ENCODE measurements around the gene TBRG1. TPM values are rescaled to one million over a fixed set of nuclear protein-coding genes. Genes with fewer than 3 reads are reported as not detected.
"Not testable (repeated sequence)": the region's sequence is repeated elsewhere in the genome, so short reads cannot be mapped to it uniquely, and the experiment has no call there.

The TBRG1 gene
- total RNA-seq, 1 experiment from 2014 or later = 21.6 TPM

DNA sequence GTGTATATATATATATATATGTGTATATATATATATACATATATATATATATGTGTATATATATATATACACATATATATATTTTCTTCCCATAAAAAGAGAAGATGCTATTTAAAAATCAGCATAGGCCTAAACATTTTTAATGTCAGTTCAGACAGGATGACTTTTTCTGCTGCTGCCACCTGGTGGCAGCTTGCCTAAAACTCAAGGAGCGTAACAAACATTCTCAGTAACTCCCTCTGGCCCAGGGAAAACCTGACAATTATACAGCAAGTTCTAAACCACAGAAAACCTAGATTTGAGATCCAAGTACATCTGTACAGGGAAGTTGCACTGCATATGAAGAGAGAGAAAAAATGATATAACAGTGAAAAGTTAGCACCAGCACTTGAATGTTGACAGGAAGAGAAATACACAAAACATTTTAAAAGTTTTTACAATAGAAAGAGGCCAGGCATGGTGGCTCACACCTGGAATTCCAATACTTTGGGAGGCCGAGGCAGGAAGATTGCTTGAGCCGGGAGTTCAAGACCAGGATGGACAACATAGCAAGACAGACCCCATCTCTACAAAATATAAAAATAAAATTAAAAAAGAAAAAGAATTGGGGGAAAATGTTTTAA is 36.3 kb upstream of the TBRG1 start:
- no peaks in the 10 kb centered on the region for H3K36me3 ChIP-seq (ENCODE audit: insufficient read depth, low read length)
- H3K9ac ChIP-seq (ENCODE audit: low read length) = no peak overlapping the region
- H4K20me1 ChIP-seq (ENCODE audit: insufficient read depth, low read depth, low read length) = no peaks in the 10 kb centered on the region
- no peak overlapping the region for H3K4me2 ChIP-seq (ENCODE audit: low read depth, low read length, poor library complexity, severe bottlenecking)
- no peaks in the 10 kb centered on the region for H3K27me3 ChIP-seq (ENCODE audit: low read length)
- H3K4me1 ChIP-seq (ENCODE audit: low read length) = no peaks in the 10 kb centered on the region
- H3K27ac ChIP-seq (ENCODE audit: low read length) = no peak overlapping the region
- DNase-seq = peak; percentile 64
- H3K79me2 ChIP-seq (ENCODE audit: low read length) = no peaks in the 10 kb centered on the region
- no peaks in the 10 kb centered on the region for H3K9me3 ChIP-seq (ENCODE audit: low read length)
- H3K4me3 ChIP-seq (ENCODE audit: low read length) = no peak overlapping the region
- H3K9me2 ChIP-seq (replicated peaks; ENCODE audit: insufficient read depth, low read length) = no peaks in the 10 kb centered on the region
- H2AFZ ChIP-seq (ENCODE audit: low read length) = no peak overlapping the region

DNA sequence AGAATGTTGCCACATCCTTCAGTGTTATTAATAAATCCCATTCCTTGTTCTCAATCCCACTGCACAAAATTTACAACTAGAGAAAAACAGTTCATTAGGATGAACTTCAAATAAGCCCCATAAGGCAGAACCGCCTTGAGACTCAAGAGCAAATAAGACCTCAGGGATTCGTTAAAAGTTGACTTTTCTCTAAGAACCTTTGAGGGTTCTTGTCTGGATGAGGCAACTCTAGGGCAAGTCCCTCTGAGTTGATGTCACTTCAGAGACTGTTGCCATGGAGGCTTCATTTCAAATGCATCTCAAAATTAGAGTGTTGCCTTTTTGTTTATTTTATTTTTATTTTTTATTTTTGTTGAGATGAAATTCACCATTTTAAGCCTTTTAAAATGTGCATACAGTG is 31.2 kb upstream of the TBRG1 start:
- no peak for DNase-seq
- Histone ChIP-seq H2AFZ (ENCODE audit: low read length) (no peak overlapping the region), H3K27me3 (ENCODE audit: low read length) (no peaks in the 10 kb centered on the region), H3K9ac (ENCODE audit: low read length) (no peak overlapping the region), H3K4me2 (ENCODE audit: low read depth, low read length, poor library complexity, severe bottlenecking) (no peak overlapping the region), H3K27ac (ENCODE audit: low read length) (no peak overlapping the region), H4K20me1 (ENCODE audit: insufficient read depth, low read depth, low read length) (no peaks in the 10 kb centered on the region), H3K9me3 (ENCODE audit: low read length) (no peaks in the 10 kb centered on the region), H3K4me1 (ENCODE audit: low read length) (no peaks in the 10 kb centered on the region), H3K79me2 (ENCODE audit: low read length) (no peaks in the 10 kb centered on the region), H3K4me3 (ENCODE audit: low read length) (no peak overlapping the region), H3K36me3 (ENCODE audit: insufficient read depth, low read length) (no peaks in the 10 kb centered on the region), H3K9me2 (replicated peaks; ENCODE audit: insufficient read depth, low read length) (no peaks in the 10 kb centered on the region)

DNA sequence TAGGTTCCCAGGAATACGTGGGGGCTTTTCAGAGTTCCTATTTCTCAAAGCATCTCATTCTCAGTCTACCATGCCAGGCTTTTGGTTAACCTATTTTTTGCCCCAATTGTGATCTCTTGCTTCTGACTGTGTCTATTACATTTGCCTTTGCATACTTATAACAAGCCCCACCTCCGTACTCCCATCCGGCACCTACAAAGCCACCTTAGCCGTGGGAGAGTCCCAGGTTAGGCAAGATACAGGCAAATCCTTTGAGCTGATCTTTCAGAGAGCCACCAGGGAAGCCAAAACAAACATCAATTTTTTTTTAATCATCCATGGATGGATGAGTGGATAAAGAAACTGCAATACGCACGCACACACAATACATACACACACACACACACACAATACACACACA is 30.0 kb upstream of the TBRG1 start:
- Histone ChIP-seq H3K4me1 (ENCODE audit: low read length) (no peaks in the 10 kb centered on the region), H3K9me3 (ENCODE audit: low read length) (no peaks in the 10 kb centered on the region), H3K4me3 (ENCODE audit: low read length) (no peak overlapping the region), H3K9ac (ENCODE audit: low read length) (no peak overlapping the region), H4K20me1 (ENCODE audit: insufficient read depth, low read depth, low read length) (no peaks in the 10 kb centered on the region), H3K36me3 (ENCODE audit: insufficient read depth, low read length) (no peaks in the 10 kb centered on the region), H3K4me2 (ENCODE audit: low read depth, low read length, poor library complexity, severe bottlenecking) (no peak overlapping the region), H3K27me3 (ENCODE audit: low read length) (no peaks in the 10 kb centered on the region), H3K79me2 (ENCODE audit: low read length) (no peaks in the 10 kb centered on the region), H3K9me2 (replicated peaks; ENCODE audit: insufficient read depth, low read length) (no peaks in the 10 kb centered on the region), H3K27ac (ENCODE audit: low read length) (no peak overlapping the region), H2AFZ (ENCODE audit: low read length) (no peak overlapping the region)
- no peak for DNase-seq

DNA sequence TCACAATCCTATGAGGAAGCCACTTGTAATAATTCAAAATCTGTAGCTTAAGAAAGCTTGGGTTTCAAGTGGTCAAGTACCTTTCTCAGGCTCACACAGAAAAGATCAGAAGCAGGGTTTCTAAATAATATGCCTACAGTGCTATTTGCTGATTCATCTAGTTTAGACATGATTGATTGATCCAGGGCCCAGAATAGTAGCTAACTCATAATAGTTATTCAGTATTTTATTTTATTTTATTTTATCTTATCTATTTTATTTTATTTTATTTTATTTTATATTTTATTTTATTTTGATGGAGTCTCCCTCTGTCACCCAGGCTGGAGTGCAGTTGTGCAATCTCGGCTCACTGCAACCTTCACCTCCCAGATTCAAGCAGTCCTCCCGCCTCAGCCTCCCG is 27.4 kb upstream of the TBRG1 start:
- Histone ChIP-seq H3K4me1 (ENCODE audit: low read length) (no peaks in the 10 kb centered on the region), H3K27ac (ENCODE audit: low read length) (no peak overlapping the region), H3K9me3 (ENCODE audit: low read length) (no peaks in the 10 kb centered on the region), H3K4me3 (ENCODE audit: low read length) (no peak overlapping the region), H3K4me2 (ENCODE audit: low read depth, low read length, poor library complexity, severe bottlenecking) (no peak overlapping the region), H3K9me2 (replicated peaks; ENCODE audit: insufficient read depth, low read length) (no peaks in the 10 kb centered on the region), H4K20me1 (ENCODE audit: insufficient read depth, low read depth, low read length) (no peaks in the 10 kb centered on the region), H3K36me3 (ENCODE audit: insufficient read depth, low read length) (no peaks in the 10 kb centered on the region), H3K9ac (ENCODE audit: low read length) (no peak overlapping the region), H2AFZ (ENCODE audit: low read length) (no peak overlapping the region), H3K79me2 (ENCODE audit: low read length) (no peaks in the 10 kb centered on the region), H3K27me3 (ENCODE audit: low read length) (no peaks in the 10 kb centered on the region)
- DNase-seq = no peak

DNA sequence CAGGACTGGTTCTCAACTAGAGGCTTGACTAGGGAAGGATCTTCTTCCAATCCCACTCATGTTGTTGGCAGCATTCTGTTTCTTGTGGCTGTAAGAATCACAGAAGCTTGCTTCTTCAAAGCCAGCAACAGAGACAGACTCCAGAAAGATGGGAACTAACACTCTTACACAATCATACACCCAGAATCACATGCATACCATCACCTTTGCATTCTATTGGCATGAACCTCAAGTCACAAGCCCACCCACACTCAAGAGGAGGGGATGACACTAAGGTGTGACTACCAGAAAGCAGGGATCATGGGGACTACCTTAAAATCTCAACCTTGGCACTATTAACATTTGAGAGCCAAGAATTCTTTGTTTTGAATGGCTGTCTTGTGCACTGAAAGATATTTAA is 25.0 kb upstream of the TBRG1 start:
- H3K79me2 ChIP-seq (ENCODE audit: low read length) = no peaks in the 10 kb centered on the region
- H3K4me2 ChIP-seq (ENCODE audit: low read depth, low read length, poor library complexity, severe bottlenecking) = no peak overlapping the region
- DNase-seq = no peak
- no peaks in the 10 kb centered on the region for H3K27me3 ChIP-seq (ENCODE audit: low read length)
- no peaks in the 10 kb centered on the region for H3K4me1 ChIP-seq (ENCODE audit: low read length)
- no peaks in the 10 kb centered on the region for H3K36me3 ChIP-seq (ENCODE audit: insufficient read depth, low read length)
- H3K9me3 ChIP-seq (ENCODE audit: low read length) = no peaks in the 10 kb centered on the region
- H2AFZ ChIP-seq (ENCODE audit: low read length) = no peak overlapping the region
- H3K9ac ChIP-seq (ENCODE audit: low read length) = no peak overlapping the region
- no peak overlapping the region for H3K27ac ChIP-seq (ENCODE audit: low read length)
- H3K4me3 ChIP-seq (ENCODE audit: low read length) = no peak overlapping the region
- no peaks in the 10 kb centered on the region for H4K20me1 ChIP-seq (ENCODE audit: insufficient read depth, low read depth, low read length)
- no peaks in the 10 kb centered on the region for H3K9me2 ChIP-seq (replicated peaks; ENCODE audit: insufficient read depth, low read length)

DNA sequence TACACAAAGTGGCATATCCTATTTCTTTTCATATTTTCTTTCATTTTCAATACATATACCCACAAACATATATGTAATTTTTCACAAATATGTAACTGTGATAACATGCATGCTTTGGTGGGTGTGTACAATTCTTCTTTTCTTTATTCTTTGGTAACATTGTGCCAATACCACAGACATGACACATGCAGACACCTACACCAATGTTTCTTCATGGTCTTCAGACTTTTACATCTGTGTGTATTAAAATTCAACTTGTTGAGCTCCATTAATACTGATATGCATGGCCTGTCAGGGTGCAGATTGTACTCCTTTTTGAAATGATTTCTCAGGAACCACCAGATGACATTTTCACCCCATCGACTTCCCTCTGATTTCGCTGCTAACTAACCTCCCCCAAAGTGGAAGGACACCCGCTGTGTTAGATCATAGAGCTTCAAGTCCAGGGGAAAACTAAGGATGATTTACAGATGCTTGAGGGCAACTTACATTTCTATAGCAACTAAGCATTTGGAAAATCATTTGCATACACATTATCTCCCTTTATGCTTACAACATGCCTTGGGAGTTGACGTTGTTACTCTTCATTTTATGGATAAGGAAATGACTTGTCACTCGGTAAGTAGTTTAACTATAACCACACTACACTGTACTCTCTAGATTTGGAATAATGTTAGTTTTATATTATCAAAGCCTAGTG is 21.9 kb upstream of the TBRG1 start:
- no peaks in the 10 kb centered on the region for H3K79me2 ChIP-seq (ENCODE audit: low read length)
- no peak overlapping the region for H3K27ac ChIP-seq (ENCODE audit: low read length)
- H3K4me2 ChIP-seq (ENCODE audit: low read depth, low read length, poor library complexity, severe bottlenecking) = no peak overlapping the region
- H3K27me3 ChIP-seq (ENCODE audit: low read length) = no peaks in the 10 kb centered on the region
- H3K9ac ChIP-seq (ENCODE audit: low read length) = no peak overlapping the region
- H2AFZ ChIP-seq (ENCODE audit: low read length) = no peak overlapping the region
- no peak overlapping the region for H3K4me3 ChIP-seq (ENCODE audit: low read length)
- H3K4me1 ChIP-seq (ENCODE audit: low read length) = no peaks in the 10 kb centered on the region
- no peaks in the 10 kb centered on the region for H3K9me3 ChIP-seq (ENCODE audit: low read length)
- no peak for DNase-seq
- H4K20me1 ChIP-seq (ENCODE audit: insufficient read depth, low read depth, low read length) = no peaks in the 10 kb centered on the region
- H3K36me3 ChIP-seq (ENCODE audit: insufficient read depth, low read length) = no peaks in the 10 kb centered on the region
- no peaks in the 10 kb centered on the region for H3K9me2 ChIP-seq (replicated peaks; ENCODE audit: insufficient read depth, low read length)

DNA sequence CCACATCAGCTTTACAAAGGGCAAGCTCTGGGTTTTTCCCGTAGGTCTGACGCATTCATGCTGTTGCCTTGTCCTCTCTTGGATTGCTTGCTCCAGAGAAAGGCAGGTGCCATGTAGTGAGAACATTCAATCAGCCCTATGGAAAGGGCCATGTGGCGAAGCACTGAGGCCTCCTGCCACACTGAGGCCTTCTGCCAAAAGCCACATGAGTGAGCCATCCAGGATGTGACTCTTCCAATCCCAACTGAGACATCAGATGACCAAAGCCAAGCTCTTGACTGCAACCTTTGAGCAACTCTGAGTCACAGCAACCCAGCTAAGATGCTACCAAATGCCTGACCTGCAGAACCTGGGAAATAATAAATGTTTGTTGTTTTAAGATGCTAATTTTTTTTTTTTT is 20.5 kb upstream of the TBRG1 start:
- Histone ChIP-seq H3K4me1 (ENCODE audit: low read length) (no peaks in the 10 kb centered on the region), H3K79me2 (ENCODE audit: low read length) (no peaks in the 10 kb centered on the region), H3K4me3 (ENCODE audit: low read length) (no peak overlapping the region), H3K9me3 (ENCODE audit: low read length) (no peaks in the 10 kb centered on the region), H4K20me1 (ENCODE audit: insufficient read depth, low read depth, low read length) (no peaks in the 10 kb centered on the region), H3K4me2 (ENCODE audit: low read depth, low read length, poor library complexity, severe bottlenecking) (no peak overlapping the region), H3K9me2 (replicated peaks; ENCODE audit: insufficient read depth, low read length) (no peaks in the 10 kb centered on the region), H3K36me3 (ENCODE audit: insufficient read depth, low read length) (no peaks in the 10 kb centered on the region), H3K27ac (ENCODE audit: low read length) (no peak overlapping the region), H3K9ac (ENCODE audit: low read length) (no peak overlapping the region), H3K27me3 (ENCODE audit: low read length) (no peaks in the 10 kb centered on the region), H2AFZ (ENCODE audit: low read length) (no peak overlapping the region)
- DNase-seq = no peak

DNA sequence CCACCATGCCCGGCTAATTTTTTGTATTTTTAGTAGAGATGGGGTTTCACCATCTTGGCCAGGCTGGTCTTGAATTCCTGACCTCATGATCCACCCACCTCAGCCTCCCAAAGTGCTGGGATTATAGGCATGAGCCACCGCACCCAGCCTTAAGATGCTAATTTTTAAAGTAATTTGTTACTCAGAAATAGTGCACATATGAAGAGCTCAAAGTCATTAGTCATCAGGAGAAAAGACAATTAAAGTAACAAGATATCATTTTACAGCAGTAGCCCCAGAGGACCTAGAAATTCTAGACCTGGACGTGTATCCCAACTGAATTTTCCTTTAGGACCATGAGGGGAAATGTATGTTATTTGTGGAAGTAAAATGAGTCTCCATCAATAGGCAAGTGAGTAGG is 19.9 kb upstream of the TBRG1 start:
- not testable (repeated sequence) for H3K9me3 ChIP-seq (ENCODE audit: low read length); H3K36me3 ChIP-seq (ENCODE audit: insufficient read depth, low read length); H3K9ac ChIP-seq (ENCODE audit: low read length); H3K4me1 ChIP-seq (ENCODE audit: low read length); H3K27me3 ChIP-seq (ENCODE audit: low read length); H3K79me2 ChIP-seq (ENCODE audit: low read length); H4K20me1 ChIP-seq (ENCODE audit: insufficient read depth, low read depth, low read length); H2AFZ ChIP-seq (ENCODE audit: low read length); H3K27ac ChIP-seq (ENCODE audit: low read length); DNase-seq; H3K4me3 ChIP-seq (ENCODE audit: low read length); H3K4me2 ChIP-seq (ENCODE audit: low read depth, low read length, poor library complexity, severe bottlenecking); H3K9me2 ChIP-seq (replicated peaks; ENCODE audit: insufficient read depth, low read length)
